HUES6 (cell line): ENCODE measurements around the gene CHCHD6.

ENCODE experiments used
- H3K27ac ChIP-seq: 2 replicates; pipeline ENCODE4 v1.7.0; 2013; ENCODE audit warnings: low read depth, mild to moderate bottlenecking, low read length, inconsistent platforms
- H3K27me3 ChIP-seq: 2 replicates; pipeline ENCODE4 v1.6.1; 2013; ENCODE audit warnings: low read length; ENCODE audit not compliant: control insufficient read depth, insufficient read depth
- H3K36me3 ChIP-seq: 2 replicates; pipeline ENCODE4 v1.6.1; 2013; ENCODE audit warnings: low read length; ENCODE audit not compliant: control insufficient read depth, insufficient read depth
- H3K4me1 ChIP-seq: 2 replicates; pipeline ENCODE4 v1.6.1; 2013; ENCODE audit warnings: low read length; ENCODE audit not compliant: control insufficient read depth, insufficient read depth
- H3K4me3 ChIP-seq: 2 replicates; pipeline ENCODE4 v1.5.1; 2013; ENCODE audit warnings: low read depth, low read length
- H3K9ac ChIP-seq: one replicate; pipeline ENCODE4 v1.6.1; 2013; ENCODE audit warnings: mild to moderate bottlenecking, low read length
- H3K9me3 ChIP-seq: 2 replicates; pipeline ENCODE4 v1.6.1; 2013; ENCODE audit warnings: low read depth, low read length; ENCODE audit not compliant: control insufficient read depth, insufficient read depth

Gene CHCHD6

GRCh38 chr3:126834596-126835471, 130.8 kb downstream of the CHCHD6 start:
- Histone ChIP-seq H3K4me1 (peaks cover 4% of the 10 kb centered on the region; the same call in 1 of the 2 replicates), H3K36me3 (no peaks in the 10 kb centered on the region; the same call in 1 of the 2 replicates), H3K9me3 (no peaks in the 10 kb centered on the region), H3K9ac (no peak overlapping the region), H3K4me3 (no peak overlapping the region), H3K27ac (no peak overlapping the region), H3K27me3 (no peaks in the 10 kb centered on the region)

DNA sequence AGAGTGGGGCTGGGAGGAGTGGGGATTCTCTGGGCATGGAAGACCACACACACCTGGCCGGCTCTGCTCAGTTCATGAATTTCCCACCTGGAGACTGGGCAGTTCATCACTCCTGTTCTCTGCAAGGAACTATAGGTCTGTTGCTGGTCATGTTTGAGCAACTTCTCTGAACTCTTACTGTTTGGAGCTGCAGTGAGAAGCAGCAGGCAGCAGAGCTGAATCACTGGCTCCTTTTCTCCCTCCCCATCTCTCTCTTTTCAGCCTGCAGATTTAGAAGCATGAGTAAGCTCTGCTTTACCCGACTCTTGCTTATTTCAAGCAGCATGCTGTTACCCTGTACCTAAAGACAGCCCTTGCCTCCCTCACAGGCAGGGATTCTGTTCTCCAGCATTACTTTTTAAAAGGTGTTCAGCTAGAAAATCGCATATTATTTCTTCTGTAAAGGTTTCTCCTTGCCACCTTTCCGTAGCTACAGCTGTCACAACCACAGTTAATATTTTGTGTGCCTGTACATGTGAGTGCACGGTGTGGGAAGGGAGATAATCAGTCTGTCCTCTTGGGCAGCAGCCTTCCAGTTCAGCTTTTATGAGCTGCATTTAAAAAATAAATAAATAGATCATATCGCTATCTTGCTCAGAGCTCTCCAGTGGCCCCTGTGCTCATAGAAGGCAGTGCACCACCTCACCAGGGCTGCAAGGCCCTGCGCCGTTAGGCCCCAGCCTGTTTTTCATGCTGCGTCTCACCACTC, 131.6 kb downstream of the CHCHD6 start:
- Histone ChIP-seq H3K9me3 (no peaks in the 10 kb centered on the region), H3K27me3 (no peaks in the 10 kb centered on the region), H3K4me3 (no peak overlapping the region), H3K9ac (no peak overlapping the region), H3K36me3 (no peaks in the 10 kb centered on the region; the same call in 1 of the 2 replicates), H3K27ac (no peak overlapping the region), H3K4me1 (peaks cover 4% of the 10 kb centered on the region; the same call in 1 of the 2 replicates)

GRCh38 chr3:126836220-126836860, 132.3 kb downstream of the CHCHD6 start:
- no peak overlapping the region for H3K4me3 ChIP-seq
- no peak overlapping the region for H3K9ac ChIP-seq
- H3K4me1 ChIP-seq = peaks cover 4% of the 10 kb centered on the region; the same call in 1 of the 2 replicates
- H3K9me3 ChIP-seq = no peaks in the 10 kb centered on the region
- no peak overlapping the region for H3K27ac ChIP-seq
- no peaks in the 10 kb centered on the region; the same call in 1 of the 2 replicates for H3K36me3 ChIP-seq
- H3K27me3 ChIP-seq = no peaks in the 10 kb centered on the region

DNA sequence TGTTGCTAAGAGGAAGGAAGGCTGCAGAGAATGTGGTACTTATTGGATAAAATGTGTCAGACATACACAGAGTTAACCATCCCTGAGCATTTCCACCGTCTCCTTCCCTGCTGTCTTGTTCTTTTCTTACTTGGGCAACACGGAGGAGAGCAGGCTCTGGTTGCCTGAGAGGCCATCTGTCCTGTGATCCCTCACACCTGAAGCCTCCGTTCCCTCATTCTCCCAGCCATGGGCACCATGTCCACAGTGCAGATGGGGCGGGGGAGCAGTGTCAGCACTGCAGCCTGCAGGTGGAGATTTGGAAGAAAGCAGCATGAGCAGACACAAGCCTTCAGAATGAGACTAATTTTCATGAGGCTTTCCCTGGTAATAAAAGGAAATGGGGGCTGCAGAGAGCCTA, 133.7 kb downstream of the CHCHD6 start:
- H3K4me3 ChIP-seq = no peak overlapping the region
- H3K9ac ChIP-seq = no peak overlapping the region
- H3K4me1 ChIP-seq = peaks cover 4% of the 10 kb centered on the region; the same call in 1 of the 2 replicates
- H3K27me3 ChIP-seq = no peaks in the 10 kb centered on the region
- H3K27ac ChIP-seq = no peak overlapping the region
- no peaks in the 10 kb centered on the region for H3K9me3 ChIP-seq
- no peaks in the 10 kb centered on the region; the same call in 1 of the 2 replicates for H3K36me3 ChIP-seq

DNA sequence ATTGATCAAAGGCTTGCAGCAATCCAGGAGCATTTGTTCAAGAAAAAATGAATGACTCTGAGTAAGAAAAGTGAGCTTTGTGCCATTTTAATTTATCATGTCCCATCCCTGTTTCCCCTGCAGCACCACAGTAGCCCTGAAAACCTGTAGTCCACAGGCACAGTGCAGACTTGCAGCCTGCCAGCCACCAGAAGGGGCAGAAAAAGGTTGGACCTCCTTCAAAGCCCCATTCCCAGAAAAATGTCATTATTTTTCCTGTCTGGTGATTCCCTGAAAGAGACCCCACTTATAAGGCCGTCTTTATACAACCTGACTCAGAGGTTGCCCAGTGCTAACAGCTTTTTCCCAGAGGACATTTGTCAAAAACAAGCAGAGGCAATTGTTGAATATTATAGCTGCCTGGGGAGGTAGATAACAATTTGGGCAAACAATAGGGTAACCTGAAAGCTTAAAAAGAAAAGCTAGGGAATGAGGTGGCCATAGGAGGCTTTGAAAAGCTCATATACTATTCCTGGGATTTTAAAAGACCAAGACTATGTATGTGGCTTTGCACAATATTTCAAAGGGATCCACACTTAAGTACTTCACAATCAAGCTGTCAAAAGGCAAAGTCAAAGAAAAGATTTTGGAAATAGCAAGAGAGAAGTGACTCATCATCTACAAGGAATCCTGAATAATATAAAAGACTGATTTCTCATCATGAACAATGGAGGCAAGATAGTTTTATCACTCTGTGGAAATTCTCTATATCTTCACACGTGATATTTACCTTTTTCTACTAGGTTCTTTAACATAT, 142.1 kb downstream of the CHCHD6 start:
- Histone ChIP-seq H3K9ac (no peak overlapping the region), H3K4me3 (no peak overlapping the region), H3K9me3 (no peaks in the 10 kb centered on the region), H3K27me3 (no peaks in the 10 kb centered on the region), H3K36me3 (no peaks in the 10 kb centered on the region), H3K27ac (no peak overlapping the region), H3K4me1 (peaks cover 26% of the 10 kb centered on the region)

GRCh38 chr3:126847061-126847460, 143.0 kb downstream of the CHCHD6 start:
- no peak overlapping the region for H3K27ac ChIP-seq
- no peak overlapping the region for H3K9ac ChIP-seq
- H3K9me3 ChIP-seq = no peaks in the 10 kb centered on the region
- H3K27me3 ChIP-seq = no peaks in the 10 kb centered on the region
- H3K4me1 ChIP-seq = peaks cover 36% of the 10 kb centered on the region
- no peaks in the 10 kb centered on the region for H3K36me3 ChIP-seq
- H3K4me3 ChIP-seq = no peak overlapping the region

- Histone ChIP-seq H3K9ac (no peak overlapping the region), H3K9me3 (no peaks in the 10 kb centered on the region), H3K4me3 (no peak overlapping the region), H3K4me1 (peaks cover 47% of the 10 kb centered on the region), H3K36me3 (no peaks in the 10 kb centered on the region), H3K27me3 (no peaks in the 10 kb centered on the region), H3K27ac (peak overlapping the region; percentile 43; the same call in 1 of the 2 replicates)
Observed at GRCh38 chr3:126848991-126849390, 145.0 kb downstream of the CHCHD6 start.

- Histone ChIP-seq H3K36me3 (no peaks in the 10 kb centered on the region), H3K27me3 (no peaks in the 10 kb centered on the region), H3K27ac (peak overlapping the region; percentile 37; the same call in 1 of the 2 replicates), H3K4me1 (peaks cover 47% of the 10 kb centered on the region), H3K9ac (peak overlapping the region; percentile 14), H3K4me3 (no peak overlapping the region), H3K9me3 (no peaks in the 10 kb centered on the region)
Observed at GRCh38 chr3:126849768-126850167, 145.7 kb downstream of the CHCHD6 start.

- Histone ChIP-seq H3K27me3 (no peaks in the 10 kb centered on the region), H3K36me3 (no peaks in the 10 kb centered on the region), H3K27ac (peak overlapping the region; percentile 60; the same call in 1 of the 2 replicates), H3K9me3 (no peaks in the 10 kb centered on the region), H3K4me1 (peaks cover 47% of the 10 kb centered on the region), H3K9ac (peak overlapping the region; percentile 65), H3K4me3 (peak overlapping the region; percentile 23; the same call in 1 of the 2 replicates)
Observed at GRCh38 chr3:126850370-126851085, 146.5 kb downstream of the CHCHD6 start.

- Histone ChIP-seq H3K9me3 (no peaks in the 10 kb centered on the region), H3K27me3 (no peaks in the 10 kb centered on the region), H3K4me3 (no peak overlapping the region), H3K4me1 (peaks cover 42% of the 10 kb centered on the region), H3K9ac (peak overlapping the region; percentile 45), H3K27ac (peak overlapping the region; percentile 60; the same call in 1 of the 2 replicates), H3K36me3 (no peaks in the 10 kb centered on the region)
Observed at GRCh38 chr3:126851382-126851781, 147.3 kb downstream of the CHCHD6 start.
